Fibroblast of pulmonary artery (primary cell): ENCODE measurements around the gene UBE2L5.

Source experiments
- DNase-seq: peaks from one replicate; pipeline ENCODE4 v3.0.0-alpha.2; 2010; ENCODE audit warnings: low read depth
- H3K4me3 ChIP-seq: replicated peaks from 2 replicates; pipeline ENCODE4 v1.5.1; 2011; ENCODE audit warnings: low read depth, mild to moderate bottlenecking, control low read depth, low read length, moderate library complexity
- CTCF ChIP-seq: IDR thresholded peaks from 2 replicates; pipeline ENCODE4 v1.5.1; 2011; ENCODE audit warnings: mild to moderate bottlenecking, control low read depth, low read length, inconsistent platforms; ENCODE audit errors: missing control alignments

Gene UBE2L5

DNA sequence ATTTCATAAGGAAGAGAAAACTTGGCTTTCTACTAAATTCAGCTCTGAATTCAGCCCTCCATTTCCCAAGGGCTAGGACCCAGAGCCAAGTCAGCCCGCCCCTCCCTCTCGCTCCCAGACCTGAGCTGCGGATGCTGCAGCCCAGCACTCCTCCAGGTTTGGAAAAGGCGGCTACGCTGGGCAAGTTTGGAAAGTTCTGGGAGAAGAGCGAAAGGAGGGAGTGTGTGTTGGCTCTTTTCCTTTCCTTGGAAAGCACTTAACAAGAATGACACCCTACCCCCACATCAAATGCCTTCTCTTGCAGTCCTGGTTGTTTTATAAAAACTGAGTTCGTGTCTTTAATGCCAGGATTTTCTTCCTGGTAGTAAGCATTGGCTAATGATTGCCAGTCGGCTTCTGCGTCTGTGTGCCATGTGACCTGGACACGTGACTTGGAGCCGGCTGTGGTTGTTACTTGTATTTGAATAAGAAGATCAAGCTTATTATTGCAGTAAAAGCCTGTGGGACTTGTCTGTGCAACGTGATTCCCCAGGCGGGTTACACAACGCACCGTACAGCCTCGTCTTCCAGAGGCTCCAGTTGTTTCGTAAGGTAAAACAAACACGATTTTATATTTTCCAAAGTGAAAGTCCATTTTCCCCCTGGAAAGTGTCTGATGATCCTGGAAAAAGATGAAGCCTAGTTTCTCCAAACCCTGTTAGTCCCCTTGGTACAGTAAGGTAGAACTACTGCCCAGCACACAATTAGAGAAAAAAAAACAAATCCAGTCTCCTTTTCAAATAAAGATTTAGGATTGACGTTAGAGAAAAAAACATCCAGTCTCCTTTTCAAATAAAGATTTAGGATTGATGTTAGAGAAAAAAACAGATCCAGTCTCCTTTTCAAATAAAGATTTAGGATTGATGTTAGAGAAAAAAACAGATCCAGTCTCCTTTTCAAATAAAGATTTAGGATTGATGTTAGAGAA lies 26.8 kb upstream of the UBE2L5 start:
- no peak for TF ChIP-seq CTCF
- H3K4me3 ChIP-seq, result peak overlapping the region; percentile 58
- DNase-seq, result peak; percentile 97

DNA sequence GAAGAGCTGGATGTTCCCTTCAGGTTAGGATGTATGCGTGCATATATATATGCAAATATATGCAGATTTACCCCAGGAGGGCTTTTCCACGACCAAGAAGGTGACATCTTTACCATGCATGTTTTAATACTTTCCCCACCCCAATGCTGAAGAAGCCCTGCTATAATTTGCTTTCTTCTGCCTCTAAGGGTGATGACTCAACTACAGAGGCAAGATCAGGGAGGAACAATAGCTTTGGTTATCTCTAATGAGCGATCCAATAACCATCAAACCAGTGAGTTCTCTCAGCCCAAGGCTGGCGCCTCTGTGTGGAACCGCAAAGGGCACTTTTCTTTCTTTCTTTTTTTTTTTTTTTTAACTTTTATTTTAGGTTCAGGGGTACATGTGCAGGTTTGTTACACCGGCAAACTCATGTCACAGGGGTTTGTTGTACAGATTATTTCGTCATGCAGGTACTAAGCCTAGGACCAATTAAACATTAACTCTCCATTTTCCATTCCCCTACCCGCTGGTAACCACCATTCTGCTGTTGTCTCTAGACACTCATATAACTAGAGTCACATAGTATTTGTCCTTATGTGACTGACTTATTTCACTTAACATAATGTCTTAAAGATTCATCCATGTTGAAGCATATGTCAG lies 25.7 kb upstream of the UBE2L5 start:
- no peak for TF ChIP-seq CTCF
- DNase-seq, result peak; percentile 49
- peak overlapping the region; percentile 58 for H3K4me3 ChIP-seq

DNA sequence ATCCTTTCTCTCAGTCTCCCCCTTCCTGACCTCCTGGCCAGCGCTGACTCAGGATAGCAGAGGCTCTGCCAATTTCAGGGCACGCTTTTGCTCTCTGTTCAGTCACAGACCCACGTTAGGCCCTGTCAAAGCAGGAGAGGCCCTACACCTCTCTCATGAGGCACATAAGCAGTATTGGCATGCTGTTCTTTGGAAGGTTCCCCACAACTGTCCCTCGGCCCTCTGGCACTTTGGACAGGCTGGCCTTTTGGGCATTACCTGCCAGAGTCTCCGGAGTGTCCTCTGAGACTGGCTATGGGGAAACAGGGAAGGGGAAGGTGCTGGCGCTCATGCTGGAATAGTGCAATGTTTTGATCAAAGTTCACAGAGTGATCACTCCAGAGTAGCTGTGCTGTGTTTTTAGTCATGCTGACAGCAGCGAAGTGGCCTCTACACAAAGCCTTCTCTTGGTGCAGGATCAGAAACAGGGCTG lies 23.7 kb upstream of the UBE2L5 start:
- H3K4me3 ChIP-seq, result no peak overlapping the region
- TF ChIP-seq CTCF, result no peak
- peak; percentile 21 for DNase-seq

DNA sequence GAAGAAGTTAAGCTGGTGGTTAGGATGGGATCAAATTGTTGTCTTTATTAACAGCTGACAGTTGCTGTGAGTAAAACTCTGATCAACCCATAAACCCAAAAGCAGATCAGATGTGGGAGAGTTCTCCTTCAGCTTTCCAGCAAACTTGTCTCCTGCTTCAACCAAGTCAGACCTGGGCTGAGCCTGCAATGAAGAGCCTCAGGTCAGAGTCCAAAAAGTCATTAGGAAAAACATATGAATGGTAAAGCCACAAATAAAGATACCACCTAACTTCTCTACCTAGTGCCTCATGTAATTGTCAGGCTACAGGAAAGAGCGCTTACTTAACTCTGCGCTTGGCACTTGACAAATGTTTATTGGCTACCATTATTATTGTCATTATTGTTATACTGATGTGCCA lies 21.9 kb upstream of the UBE2L5 start:
- DNase-seq, result no peak
- H3K4me3 ChIP-seq, result no peak overlapping the region
- no peak for TF ChIP-seq CTCF

GRCh38 chr13:30401347-30401746 lies 20.9 kb upstream of the UBE2L5 start:
- no peak overlapping the region for H3K4me3 ChIP-seq
- DNase-seq, result no peak
- TF ChIP-seq CTCF, result no peak

DNA sequence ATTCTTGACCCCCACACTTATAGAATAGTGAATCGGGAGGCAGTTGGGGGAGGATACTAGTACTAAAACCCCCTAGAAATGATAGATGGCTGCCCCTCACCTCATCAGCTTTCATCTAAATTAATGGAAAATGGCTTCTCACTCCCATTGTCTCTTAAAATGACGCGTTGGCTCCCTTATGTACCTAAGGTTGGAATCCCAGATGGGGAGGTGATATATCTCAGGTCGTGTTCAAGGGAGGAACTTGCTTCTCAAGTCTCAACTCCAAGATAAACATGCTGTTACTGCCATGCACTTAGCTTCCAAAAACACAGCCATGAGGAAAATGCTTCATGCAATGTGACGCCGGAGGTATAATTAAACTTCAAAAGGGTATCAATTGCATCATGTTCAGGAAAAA lies 18.8 kb upstream of the UBE2L5 start:
- no peak for TF ChIP-seq CTCF
- no peak for DNase-seq
- H3K4me3 ChIP-seq, result no peak overlapping the region
